ENCODE results near the gene APOE. TPM values are rescaled to one million over a fixed set of nuclear protein-coding genes. Genes with fewer than 3 reads are reported as not detected.
"Not testable (repeated sequence)": the region's sequence is repeated elsewhere in the genome, so short reads cannot be mapped to it uniquely, and the experiment has no call there.

Gene APOE
- total RNA-seq (10 to 100 TPM in 9 of 10 donors, 1 to 10 TPM in 1; 6.0 to 29.5 (median 20.6) TPM), polyA plus RNA-seq (10 to 100 TPM; 63.6 to 77.8 TPM)
- long read RNA-seq, donor 1, transcript APOE-201 (4 exons, 1,208 nt) = major isoform, 17 of 22 reads
- long read RNA-seq, donor 1, partial matches to known transcripts = 2 of 22 reads
- long read RNA-seq, donor 1, other reads (novel, unspliced or antisense) = 0 of 22 reads
- long read RNA-seq, donor 2, transcript APOE-201 (4 exons, 1,208 nt) = major isoform, 17 of 20 reads
- long read RNA-seq, donor 2, partial matches to known transcripts = 1 of 20 reads
- long read RNA-seq, donor 2, other reads (novel, unspliced or antisense) = 0 of 20 reads
- long read RNA-seq, donor 3 = 0 reads

DNA sequence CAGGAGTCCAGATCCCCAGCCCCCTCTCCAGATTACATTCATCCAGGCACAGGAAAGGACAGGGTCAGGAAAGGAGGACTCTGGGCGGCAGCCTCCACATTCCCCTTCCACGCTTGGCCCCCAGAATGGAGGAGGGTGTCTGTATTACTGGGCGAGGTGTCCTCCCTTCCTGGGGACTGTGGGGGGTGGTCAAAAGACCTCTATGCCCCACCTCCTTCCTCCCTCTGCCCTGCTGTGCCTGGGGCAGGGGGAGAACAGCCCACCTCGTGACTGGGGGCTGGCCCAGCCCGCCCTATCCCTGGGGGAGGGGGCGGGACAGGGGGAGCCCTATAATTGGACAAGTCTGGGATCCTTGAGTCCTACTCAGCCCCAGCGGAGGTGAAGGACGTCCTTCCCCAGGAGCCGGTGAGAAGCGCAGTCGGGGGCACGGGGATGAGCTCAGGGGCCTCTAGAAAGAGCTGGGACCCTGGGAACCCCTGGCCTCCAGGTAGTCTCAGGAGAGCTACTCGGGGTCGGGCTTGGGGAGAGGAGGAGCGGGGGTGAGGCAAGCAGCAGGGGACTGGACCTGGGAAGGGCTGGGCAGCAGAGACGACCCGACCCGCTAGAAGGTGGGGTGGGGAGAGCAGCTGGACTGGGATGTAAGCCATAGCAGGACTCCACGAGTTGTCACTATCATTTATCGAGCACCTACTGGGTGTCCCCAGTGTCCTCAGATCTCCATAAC, at the start of gene APOE:
TSS of gene APOE (plus strand) at position 360 of the 724 bp plus-strand sequence. CDS start 829 bp downstream, outside the sequence.
- Histone ChIP-seq H3K4me1 (peaks cover 0 to 25% (median 6%) of the 10 kb centered on the region in 9 donors), H3K36me3 (peaks cover 0 to 28% (median 20%) of the 10 kb centered on the region in 9 donors), H3K4me3 (peak within 1 kb of the TSS in 7 of 10 donors; percentile 2 to 45 (median 34)), H3K27ac (peak within 1 kb of the TSS in 2 of 10 donors; percentile 32 to 47), H3K9me3 (no peaks in the 10 kb centered on the region), H3K27me3 (peaks cover 0 to 36% (median 23%) of the 10 kb centered on the region in 7 donors)
- TF ChIP-seq, protein P1, sequence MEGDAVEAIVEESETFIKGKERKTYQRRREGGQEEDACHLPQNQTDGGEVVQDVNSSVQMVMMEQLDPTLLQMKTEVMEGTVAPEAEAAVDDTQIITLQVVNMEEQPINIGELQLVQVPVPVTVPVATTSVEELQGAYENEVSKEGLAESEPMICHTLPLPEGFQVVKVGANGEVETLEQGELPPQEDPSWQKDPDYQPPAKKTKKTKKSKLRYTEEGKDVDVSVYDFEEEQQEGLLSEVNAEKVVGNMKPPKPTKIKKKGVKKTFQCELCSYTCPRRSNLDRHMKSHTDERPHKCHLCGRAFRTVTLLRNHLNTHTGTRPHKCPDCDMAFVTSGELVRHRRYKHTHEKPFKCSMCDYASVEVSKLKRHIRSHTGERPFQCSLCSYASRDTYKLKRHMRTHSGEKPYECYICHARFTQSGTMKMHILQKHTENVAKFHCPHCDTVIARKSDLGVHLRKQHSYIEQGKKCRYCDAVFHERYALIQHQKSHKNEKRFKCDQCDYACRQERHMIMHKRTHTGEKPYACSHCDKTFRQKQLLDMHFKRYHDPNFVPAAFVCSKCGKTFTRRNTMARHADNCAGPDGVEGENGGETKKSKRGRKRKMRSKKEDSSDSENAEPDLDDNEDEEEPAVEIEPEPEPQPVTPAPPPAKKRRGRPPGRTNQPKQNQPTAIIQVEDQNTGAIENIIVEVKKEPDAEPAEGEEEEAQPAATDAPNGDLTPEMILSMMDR (IDR thresholded peaks at IDR 0.05) = no peak
- no peak for DNase-seq
- peak in 5 of 8 donors; percentile 10 to 36 (median 14) for ATAC-seq
- intact Hi-C loops (cut with DNase I) = loop anchor here in 5 of 10 donors (2.0 to 10.0 kb wide), 4 partner anchors 42 to 429 kb away; partner anchors contain the start of gene APOC2 (in 1 of the 5)
- WGBS, 2 donors = 2% methylated on average over 20 of the region's 20 CpGs

DNA sequence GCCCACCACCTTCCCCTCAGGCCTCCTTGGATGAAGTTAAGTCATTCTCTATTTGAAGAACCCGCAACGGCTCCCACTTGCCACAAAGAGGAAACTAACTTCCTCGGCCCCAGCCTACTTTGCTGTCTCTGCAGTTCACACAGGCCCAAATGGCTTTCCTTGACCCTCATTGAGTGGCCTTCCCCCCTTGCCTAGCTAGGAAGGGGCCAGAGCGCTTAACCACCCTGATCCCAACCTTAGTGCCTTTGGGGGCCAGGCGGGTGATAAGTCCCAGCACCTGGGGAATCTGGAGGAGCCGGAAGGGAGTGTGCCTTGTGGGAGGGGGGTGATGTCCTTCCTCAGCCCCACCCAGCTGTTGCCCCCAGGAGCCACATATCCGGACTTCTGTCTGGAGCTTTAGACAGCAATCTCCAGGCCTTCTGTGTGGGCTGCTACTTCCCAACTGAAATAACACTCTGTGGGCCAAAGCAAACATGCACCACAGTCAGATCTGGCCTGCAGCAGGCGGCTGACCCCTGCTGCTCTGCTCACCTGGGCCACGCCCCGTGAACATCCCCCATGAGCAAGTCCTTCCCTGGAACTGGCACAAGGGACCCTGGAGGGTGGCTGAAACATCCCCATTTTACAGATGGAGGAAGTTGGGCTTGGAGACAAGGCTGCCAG, 49.0 kb upstream of the APOE start:
- Histone ChIP-seq H3K4me3 (no peak overlapping the region), H3K9me3 (no peaks in the 10 kb centered on the region), H3K4me1 (peaks cover 9 to 67% (median 49%) of the 10 kb centered on the region in 9 donors), H3K27me3 (no peaks in the 10 kb centered on the region), H3K36me3 (peaks cover 0 to 38% (median 2%) of the 10 kb centered on the region in 9 donors), H3K27ac (peak overlapping the region; percentile 9 to 82 (median 66))
- 45 to 52% methylated on average over 10 of the region's 10 CpGs for WGBS, 2 donors
- DNase-seq = peak in 1 of 2 donors; percentile 52
- ATAC-seq = peak; percentile 44 to 76 (median 71)
- TF ChIP-seq, protein P1 (IDR thresholded peaks at IDR 0.05) = no peak
- intact Hi-C loops (cut with DNase I) = no loop called here

DNA sequence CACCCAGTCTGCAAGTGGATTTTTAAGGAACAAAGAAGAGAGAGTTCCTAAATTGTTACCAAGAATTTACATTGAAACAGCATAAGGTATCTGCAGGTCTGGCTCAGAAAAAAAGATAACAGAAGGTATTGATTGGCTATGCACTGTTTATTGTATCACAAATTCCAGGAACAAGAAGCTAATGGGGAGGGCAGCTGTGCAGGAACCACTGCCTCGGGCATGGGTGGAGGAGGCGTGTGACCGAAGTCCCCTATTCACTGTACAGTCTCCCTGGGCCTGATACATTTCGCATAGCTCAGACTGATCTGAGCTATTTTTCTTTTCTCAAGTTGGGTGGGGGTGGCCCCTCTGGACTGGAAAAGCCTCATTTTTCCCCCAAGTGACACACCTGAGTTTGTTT, 47.8 kb upstream of the APOE start:
- TF ChIP-seq, protein P1 (IDR thresholded peaks at IDR 0.05) = no peak
- Histone ChIP-seq H3K27me3 (no peaks in the 10 kb centered on the region), H3K4me3 (no peak overlapping the region), H3K9me3 (no peaks in the 10 kb centered on the region), H3K36me3 (peaks cover 0 to 42% (median 2%) of the 10 kb centered on the region in 9 donors), H3K27ac (peak overlapping the region in 5 of 10 donors; percentile 5 to 82 (median 56)), H3K4me1 (peaks cover 9 to 56% (median 43%) of the 10 kb centered on the region in 9 donors)
- WGBS, 2 donors = 61 to 67% methylated on average over 4 of the region's 4 CpGs
- peak in 3 of 8 donors; percentile 34 to 41 (median 35) for ATAC-seq
- intact Hi-C loops (cut with DNase I) = no loop called here
- DNase-seq = no peak

DNA sequence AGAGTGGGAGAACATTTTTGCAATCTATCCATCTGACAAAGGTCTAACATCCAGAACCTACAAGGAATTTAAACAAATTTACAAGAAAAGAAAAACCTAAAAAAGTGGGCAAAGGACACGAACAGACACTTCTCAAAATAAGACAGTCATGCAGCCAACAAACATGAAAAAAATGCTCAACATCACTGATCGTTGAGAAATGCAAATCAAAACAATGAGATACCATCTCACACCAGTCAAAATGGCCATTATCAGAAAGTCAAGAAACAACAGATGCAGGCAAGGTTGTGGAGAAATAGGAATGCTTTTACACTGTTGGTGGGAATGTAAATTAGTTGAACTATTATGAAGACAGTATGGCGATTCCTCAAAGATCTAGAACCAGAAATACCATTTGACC, 44.0 kb upstream of the APOE start:
- DNase-seq; H3K4me3 ChIP-seq; H3K27me3 ChIP-seq; H3K27ac ChIP-seq; H3K9me3 ChIP-seq; intact Hi-C loops (cut with DNase I); ATAC-seq: not testable (repeated sequence)
- WGBS, 2 donors = 80 to 84% methylated on average over 3 of the region's 3 CpGs
- peaks cover 0 to 54% (median 18%) of the 10 kb centered on the region in 9 donors for H3K36me3 ChIP-seq
- peaks cover 8 to 51% (median 29%) of the 10 kb centered on the region in 9 donors for H3K4me1 ChIP-seq
